Adrenal gland (tissue), 5 donors: Measurements from ENCODE around the gene ITGA1.

Source experiments
- POLR2A ChIP-seq, 2 donors: fragments of 450-650 bp; IDR thresholded peaks; one replicate each; pipeline ENCODE4 v1.6.1; 2017; ENCODE audit warnings: antibody characterized with exemption in 2 of 2, mild to moderate bottlenecking in 2 of 2, moderate library complexity in 1 of 2
- TF ChIP-seq, protein P1 (sequence below), 6 experiments: fragments of 450-650 bp in 4 of 6; fragments of 200-600 bp in 2 of 6; sonication (generic) in 1 of 6; IDR thresholded peaks; 1 replicate in 5 of 6; 2 replicates in 1 of 6; pipeline versions ENCODE4 v1.5.1 to v1.8.0; 2016 to 2021; ENCODE audit warnings: antibody characterized with exemption in 6 of 6, mild to moderate bottlenecking in 2 of 6, moderate library complexity in 1 of 6
- donor health status: DM: no; HTN: no; CAD: no.

DNA sequence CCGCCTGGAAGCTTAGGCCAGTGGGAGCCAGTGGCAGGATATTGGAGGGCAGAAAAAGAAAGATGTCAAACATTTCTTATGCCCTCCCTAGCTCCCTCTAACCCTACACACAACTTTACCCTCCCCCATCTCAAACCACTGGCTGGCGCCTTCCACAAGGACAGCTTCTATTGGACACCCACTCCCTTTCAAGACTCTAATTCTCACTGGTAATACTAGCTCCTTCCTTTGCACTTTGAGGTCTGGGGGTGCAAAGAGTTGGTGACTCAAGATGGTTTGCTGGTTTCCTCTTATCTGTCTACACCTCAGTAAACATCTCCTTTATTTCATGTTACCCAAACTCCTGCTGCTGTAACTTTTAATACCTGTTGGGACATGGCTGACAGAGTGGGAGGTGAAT lies 11.6 kb upstream of the ITGA1 start:
- TF ChIP-seq, protein P1, sequence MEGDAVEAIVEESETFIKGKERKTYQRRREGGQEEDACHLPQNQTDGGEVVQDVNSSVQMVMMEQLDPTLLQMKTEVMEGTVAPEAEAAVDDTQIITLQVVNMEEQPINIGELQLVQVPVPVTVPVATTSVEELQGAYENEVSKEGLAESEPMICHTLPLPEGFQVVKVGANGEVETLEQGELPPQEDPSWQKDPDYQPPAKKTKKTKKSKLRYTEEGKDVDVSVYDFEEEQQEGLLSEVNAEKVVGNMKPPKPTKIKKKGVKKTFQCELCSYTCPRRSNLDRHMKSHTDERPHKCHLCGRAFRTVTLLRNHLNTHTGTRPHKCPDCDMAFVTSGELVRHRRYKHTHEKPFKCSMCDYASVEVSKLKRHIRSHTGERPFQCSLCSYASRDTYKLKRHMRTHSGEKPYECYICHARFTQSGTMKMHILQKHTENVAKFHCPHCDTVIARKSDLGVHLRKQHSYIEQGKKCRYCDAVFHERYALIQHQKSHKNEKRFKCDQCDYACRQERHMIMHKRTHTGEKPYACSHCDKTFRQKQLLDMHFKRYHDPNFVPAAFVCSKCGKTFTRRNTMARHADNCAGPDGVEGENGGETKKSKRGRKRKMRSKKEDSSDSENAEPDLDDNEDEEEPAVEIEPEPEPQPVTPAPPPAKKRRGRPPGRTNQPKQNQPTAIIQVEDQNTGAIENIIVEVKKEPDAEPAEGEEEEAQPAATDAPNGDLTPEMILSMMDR (IDR thresholded peaks at IDR 0.05): no peak
- TF ChIP-seq POLR2A (IDR thresholded peaks at IDR 0.05): no peak
